HG02970 (cell line): ENCODE data around the gene CNTNAP2.
"Not testable (repeated sequence)": the region's sequence is repeated elsewhere in the genome, so short reads cannot be mapped to it uniquely, and the experiment has no call there.

Source experiments
- ATAC-seq: cut with Tn5 transposase; IDR thresholded peaks from one replicate; pipeline ENCODE4 v1.9.1; 2021; ENCODE audit warnings: mild to moderate bottlenecking, moderate library complexity, moderate number of reproducible peaks; ENCODE audit not compliant: unreplicated experiment, low FRiP score

Gene CNTNAP2

GRCh38 chr7:147062897-147063296 lies 946.3 kb downstream of the CNTNAP2 start:
- no peak for ATAC-seq

GRCh38 chr7:147068842-147069241 lies 952.2 kb downstream of the CNTNAP2 start:
- no peak for ATAC-seq

GRCh38 chr7:147069771-147070170 lies 953.2 kb downstream of the CNTNAP2 start:
- ATAC-seq = no peak

GRCh38 chr7:147070886-147071285 lies 954.3 kb downstream of the CNTNAP2 start:
- no peak for ATAC-seq

DNA sequence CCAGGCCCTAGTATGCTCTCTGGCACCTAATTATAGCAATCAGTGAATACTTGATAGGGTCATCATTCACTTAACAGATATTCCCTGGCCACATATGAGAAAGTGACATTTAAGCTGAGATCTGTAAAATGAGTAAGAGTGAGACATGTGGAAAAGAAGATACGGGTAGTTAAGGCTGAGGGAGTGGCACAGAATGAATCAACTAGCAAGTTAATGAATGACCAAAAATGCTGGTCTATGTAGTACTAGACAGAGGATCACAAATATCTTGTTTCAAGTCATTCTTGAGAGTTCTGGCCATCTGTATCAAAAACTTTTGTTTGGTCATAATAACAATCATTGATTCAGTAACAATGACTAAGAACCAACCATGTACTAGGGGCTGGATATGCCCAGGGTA lies 954.9 kb downstream of the CNTNAP2 start:
- ATAC-seq = no peak

GRCh38 chr7:147078312-147078711 lies 961.7 kb downstream of the CNTNAP2 start:
- no peak for ATAC-seq

GRCh38 chr7:147079083-147079482 lies 962.5 kb downstream of the CNTNAP2 start:
- no peak for ATAC-seq

- no peak for ATAC-seq
These were observed 963.4 kb downstream of the CNTNAP2 start for GRCh38 chr7:147079921-147080420.

DNA sequence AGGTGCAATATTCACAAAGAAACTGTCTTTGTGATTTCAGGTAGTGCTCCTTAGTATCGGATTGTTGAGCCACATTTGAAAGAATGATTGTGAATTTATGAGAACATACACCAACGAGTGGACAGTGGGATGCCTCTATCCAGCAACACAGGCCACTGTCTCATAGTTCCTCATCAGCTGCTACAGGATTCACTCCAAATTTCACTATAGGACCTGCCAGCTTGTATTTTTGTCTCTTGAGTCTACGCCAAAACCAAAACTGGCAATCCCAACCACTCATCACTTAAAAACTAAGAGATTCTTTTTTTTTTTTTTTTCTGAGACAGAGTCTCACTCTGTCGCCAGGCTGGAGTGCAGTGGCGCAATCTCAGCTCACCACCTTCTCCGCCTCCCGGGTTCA lies 964.5 kb downstream of the CNTNAP2 start:
- ATAC-seq = no peak

DNA sequence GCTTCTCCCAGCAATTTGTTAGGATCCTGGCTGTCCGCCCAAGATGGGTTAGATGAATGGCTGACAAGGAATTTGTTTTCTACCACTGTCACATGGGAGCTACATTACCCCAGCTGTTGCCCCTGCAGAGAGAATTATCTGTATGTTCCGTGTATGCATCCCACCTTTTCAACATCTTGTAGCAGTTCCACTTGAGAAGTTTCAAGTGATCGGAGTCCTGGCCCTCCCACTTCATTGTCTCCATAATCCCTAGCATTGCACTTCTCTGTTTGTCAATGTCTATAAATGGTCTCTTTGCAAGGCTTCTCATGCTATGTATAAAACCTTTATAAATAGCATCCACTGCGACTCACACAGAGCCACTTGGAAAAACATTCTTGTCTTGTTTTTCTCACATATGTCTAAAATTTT lies 972.5 kb downstream of the CNTNAP2 start:
- no peak for ATAC-seq

DNA sequence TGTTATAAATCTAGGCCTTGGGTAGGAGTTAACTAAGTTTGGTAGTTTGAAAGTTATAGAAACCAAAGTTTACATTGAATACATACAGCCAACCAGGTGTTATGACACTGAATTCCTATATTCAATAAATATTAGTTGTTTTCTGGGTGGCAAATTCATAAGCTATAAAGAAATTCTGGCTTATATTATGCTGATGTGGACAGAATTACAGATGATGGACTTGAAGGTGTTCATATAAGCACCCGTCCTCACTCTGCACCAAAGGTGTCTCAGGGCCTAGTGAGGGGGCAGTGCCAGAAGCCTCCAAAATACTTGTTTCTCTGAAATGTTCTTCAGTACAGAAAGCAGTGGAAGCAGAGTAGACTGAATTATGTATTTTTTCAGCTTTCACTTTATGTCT lies 973.0 kb downstream of the CNTNAP2 start:
- no peak for ATAC-seq

DNA sequence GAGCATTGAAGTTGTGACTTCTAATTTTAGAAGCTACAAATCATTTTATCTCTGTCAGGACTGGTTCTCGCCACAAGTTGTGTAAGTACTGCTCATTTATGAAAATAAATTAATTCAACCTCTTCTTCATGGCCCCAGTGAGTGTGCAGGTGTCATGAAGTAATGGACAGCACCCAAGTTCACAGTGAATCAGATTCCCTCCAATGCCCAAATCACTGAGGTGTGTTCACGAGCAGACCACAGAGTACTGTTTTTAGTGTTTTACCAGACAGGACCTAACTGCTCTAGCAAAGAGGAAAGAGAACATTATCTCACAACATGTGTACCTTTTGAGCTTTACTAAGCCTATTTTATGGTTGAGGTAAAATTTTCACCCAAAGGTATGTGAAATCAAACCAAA lies 980.0 kb downstream of the CNTNAP2 start:
- ATAC-seq = no peak

DNA sequence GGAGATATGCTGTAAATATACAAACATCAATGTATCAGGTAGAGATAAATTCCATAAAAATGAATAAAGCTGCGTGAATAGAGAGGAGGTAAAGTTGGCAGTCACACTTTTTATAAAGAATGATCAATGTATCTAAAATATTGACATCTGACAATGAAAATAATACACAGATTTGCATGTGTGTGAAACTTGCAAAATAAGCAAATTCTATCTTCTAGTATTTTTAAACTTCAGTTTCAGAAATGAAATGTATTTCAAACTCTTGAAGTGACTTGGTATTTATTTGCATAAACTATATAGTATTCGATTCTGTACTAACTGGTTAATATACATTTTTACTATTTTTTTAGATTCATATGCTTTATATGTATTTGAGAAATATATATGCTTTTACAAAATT lies 986.6 kb downstream of the CNTNAP2 start:
- no peak for ATAC-seq

- ATAC-seq = no peak
These were observed 990.1 kb downstream of the CNTNAP2 start for GRCh38 chr7:147106746-147107145.

GRCh38 chr7:147114525-147114924 lies 997.9 kb downstream of the CNTNAP2 start:
- ATAC-seq = not testable (repeated sequence)

- no peak for ATAC-seq
These were observed 1019.8 kb downstream of the CNTNAP2 start for GRCh38 chr7:147136352-147136751.

DNA sequence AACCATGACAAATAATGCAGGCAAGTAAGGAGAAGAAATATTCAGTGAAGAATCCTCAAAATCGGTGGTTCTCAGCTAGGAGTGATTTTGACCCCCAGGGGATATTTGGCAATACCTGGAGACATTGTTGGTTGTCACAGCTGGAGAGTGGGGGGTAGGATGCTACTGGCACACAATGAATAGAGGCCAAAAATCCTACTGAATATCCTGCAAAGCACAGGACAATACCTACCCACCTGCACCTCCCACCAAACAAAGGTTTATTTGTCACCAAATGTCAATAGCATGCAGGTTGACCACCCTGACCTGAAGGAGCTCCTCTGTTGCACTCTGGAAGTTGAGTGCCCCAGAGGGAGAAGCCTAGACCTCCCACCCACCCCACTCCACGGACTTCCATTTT lies 1028.6 kb downstream of the CNTNAP2 start:
- no peak for ATAC-seq

- no peak for ATAC-seq
These were observed 1029.6 kb downstream of the CNTNAP2 start for GRCh38 chr7:147146169-147146568.

GRCh38 chr7:147151661-147152060 lies 1035.1 kb downstream of the CNTNAP2 start:
- no peak for ATAC-seq

GRCh38 chr7:147153571-147153970 lies 1037.0 kb downstream of the CNTNAP2 start:
- no peak for ATAC-seq

DNA sequence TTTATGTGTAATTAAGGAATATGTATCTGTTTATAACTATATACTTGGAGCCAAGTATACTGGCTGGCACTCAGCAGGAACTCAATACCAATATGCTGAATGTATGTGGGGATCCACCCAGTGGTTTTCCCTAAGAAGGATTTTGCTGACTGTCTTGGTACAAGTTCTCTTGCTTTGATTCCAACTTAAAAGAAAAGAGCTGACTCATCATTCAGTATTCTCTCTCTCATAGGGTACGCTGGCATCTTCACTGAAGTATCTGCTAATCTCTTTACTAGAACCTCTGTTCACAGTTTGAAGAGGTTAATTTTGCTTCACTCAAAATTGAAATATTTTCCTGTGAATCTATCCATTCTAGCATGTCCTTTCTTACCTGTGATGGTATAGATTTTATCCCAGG lies 1044.8 kb downstream of the CNTNAP2 start:
- no peak for ATAC-seq

DNA sequence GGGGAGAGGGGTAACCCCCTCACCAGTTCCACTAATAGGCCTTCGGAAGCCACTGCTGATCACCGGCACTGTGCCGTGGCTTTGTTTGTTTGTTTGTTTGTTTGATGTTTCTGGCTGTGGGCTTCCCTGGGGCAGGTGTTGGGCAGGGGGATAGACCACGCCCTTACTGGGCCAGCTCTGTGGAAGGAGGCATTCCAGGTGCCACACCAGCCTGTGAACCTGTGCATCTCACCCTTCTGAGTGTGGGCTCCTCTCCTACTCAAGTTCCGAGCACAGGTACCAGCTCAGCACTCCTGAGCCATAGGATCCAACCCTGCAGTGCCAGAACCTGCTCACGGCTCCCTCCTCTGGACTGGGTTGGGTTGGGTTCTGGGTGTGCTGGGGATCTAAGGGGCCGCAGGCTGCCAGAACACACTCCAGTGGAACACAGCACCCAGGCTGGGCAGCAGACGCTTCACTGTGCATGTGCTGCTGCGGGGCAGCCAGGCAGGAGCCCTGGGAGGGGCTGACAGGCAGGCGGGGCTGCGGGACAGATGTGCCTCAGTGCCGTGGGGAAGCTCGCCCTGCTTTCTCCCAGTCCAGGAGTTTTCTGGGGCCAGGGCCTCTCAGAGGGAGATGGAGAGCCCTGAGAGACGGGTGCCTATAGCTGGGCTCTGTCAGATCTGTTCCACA lies 1053.9 kb downstream of the CNTNAP2 start:
- no peak for ATAC-seq

DNA sequence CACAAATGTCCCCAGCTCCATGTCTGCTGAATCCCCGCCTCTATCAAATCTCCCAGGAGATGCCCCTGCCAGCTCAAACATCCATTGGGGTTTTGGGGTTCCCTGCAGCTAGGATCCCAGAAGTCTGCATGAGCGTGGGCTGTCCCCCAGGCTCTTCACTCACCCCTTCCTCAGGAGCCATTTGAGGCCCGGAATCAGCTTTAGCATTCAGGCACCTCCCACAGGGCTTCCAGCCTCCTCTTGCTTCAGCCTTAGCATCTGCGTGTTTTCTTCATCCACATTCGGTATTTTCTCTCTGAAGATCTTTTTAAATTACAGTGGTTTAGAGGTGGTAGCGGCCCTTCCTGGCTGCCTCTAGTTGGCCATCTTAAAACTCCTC lies 1054.4 kb downstream of the CNTNAP2 start:
- ATAC-seq = no peak
